ENCODE results near the gene MCTP1.

MCTP1 gene

DNA sequence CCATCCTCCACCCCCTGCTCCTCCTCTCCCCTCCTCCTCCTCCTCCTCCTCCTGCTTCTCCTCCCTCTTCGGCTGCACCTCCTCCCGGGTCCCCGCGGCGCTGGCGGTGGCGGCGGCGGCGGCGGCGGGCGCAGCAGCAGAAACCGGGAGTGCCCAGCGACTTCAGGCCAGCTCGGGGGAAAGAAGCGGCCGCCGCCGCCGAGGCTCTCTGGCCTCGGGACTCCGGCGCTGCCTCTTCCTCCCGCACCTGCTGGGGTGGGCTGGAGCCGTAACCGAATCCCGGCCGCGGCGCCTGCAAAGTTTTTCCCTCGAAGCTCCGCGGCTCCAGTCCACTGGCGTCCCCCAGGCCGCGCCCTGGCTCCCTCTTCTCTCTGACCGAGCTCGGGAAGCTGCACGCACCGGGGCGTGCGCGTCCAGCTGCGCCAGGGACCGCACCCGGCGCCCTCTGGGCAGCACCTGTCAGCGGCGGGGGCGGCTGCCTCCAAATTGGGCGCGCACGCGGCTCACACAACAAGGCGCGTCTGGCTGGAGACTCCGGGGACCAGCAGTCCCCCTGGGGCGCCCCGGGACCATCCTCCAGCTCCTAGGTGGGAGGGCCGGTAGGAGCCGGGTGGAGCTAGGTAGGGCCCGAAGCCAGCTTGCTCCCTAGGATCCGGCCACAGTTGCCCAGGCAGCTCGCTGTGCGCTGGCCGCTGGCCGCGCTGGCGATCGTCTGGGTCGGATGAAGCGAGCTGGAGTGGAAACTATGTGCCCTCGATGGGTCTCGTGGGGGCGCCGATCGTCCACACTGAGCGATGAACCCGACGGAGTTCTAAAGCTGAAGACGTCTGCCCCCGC lies at the start of gene MCTP1:
Gene MCTP1 (minus strand): TSS at position 523 of the 837 bp plus-strand sequence.
- peak; percentile 53 for DNase-seq

- DNase-seq = no peak
Observed at GRCh38 chr5:95332158-95332557, 47.3 kb upstream of the MCTP1 start.

DNA sequence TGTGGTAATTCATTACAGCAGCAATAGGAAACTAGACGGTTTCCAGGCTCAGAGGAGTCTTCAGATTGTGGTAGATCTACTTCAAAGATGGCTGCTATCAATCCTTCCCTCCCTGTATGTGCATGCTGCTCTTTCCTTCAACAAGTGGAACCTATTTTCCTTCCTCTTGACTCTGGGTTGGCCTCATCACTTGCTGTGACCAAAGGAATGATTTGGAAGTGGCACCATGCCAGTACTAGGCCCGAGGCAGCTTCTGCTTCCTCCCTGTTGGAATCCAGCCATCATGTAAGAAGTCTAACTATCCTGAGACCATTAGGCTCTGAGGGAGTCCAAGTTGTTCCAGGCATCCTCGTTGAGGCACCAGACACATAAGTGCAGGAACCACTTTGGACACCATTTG lies 46.5 kb upstream of the MCTP1 start:
- no peak for DNase-seq

- no peak for DNase-seq
Observed at GRCh38 chr5:95327211-95327610, 42.3 kb upstream of the MCTP1 start.

DNA sequence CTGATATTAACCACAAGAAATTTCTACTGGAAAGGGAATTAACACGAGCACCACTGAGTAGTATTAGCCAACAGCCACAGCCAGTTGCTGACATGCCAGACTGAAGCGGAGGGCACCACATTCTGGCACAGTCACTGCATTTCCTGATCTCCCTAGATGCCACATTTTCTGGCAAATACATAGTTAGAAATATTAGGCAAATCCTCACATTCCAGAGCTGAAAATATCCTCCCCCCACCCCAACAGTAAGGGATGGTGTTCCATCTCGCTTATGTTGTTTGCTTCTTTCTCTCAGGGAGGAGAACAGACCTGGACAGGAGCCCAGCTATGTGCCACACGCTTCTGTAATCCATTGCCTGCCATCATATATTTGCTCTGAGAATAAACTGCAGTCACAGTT lies 32.8 kb upstream of the MCTP1 start:
- DNase-seq = no peak

DNA sequence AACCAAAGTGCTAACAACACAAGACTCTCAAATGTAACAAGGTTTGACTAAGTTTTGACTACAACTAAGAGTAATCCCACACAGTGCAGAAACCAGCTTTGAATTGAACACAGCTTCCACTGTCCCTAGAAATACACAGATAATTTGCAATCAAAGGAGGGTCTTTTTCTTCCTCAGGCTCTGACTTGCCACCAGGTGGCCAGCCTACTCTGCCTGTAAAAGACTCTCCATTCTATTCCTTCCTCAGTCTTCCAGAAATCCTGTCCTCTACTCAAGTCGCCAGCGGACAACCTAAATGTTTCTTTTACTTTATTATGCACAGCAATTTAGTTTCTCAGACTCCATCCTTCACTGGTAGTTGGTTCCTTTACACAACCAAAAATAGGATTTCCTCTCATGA lies 32.2 kb upstream of the MCTP1 start:
- DNase-seq = peak; percentile 27

DNA sequence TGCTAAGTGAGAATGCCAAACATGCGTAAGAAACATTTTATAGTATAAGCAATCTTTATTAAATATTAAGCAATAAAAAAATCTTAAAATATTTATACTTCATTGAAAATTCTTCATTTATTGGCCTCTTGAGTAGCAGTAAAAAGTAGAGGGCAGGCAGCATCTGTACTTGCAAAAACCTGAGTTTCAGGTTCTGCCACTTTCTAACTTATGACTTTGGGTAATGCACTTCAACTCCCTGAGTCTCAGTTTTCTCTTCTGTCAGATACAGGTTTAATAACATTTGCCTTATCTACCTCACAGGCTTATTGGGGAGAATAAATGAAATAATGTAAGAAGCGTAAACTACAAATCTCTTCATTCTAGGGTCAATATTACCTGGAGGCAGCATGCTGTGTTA lies 19.8 kb upstream of the MCTP1 start:
- DNase-seq = no peak

DNA sequence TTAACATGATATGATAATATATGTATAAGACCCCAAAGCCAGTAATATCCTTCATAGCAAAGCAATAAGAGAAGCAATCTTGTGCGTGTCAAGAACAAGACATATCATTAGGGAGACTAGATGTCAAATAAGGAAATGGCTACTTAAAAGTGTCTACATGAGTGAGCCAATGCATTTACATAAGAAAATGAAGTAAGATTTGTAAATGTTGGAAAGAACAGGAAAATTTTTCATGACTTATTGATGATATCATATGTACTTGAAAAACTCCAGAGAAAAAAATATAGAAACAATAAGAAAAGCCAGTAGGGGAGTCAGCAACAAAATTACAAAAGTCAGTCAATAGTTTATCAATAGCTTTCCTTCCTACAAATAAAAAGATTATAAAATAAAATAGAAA lies 13.8 kb upstream of the MCTP1 start:
- no peak for DNase-seq

DNA sequence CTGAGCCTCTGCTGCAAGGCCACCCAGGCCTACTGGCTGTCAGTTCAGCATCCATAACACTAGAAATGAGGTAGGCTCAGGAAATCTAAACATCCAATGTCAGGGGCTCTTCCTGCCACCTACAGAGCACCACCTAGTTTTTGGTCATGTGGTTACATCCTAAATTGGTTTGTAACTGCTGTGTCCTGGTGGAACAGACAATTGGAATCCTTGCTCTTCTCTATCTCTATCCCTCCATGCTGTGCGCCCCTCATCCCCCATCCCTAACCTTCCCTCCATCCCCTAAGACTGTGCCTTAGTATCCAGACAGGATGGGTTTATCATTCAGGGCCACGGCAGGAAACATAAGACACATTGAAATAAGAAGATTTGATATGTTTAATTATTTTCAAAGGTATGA lies 11.4 kb upstream of the MCTP1 start:
- no peak for DNase-seq

DNA sequence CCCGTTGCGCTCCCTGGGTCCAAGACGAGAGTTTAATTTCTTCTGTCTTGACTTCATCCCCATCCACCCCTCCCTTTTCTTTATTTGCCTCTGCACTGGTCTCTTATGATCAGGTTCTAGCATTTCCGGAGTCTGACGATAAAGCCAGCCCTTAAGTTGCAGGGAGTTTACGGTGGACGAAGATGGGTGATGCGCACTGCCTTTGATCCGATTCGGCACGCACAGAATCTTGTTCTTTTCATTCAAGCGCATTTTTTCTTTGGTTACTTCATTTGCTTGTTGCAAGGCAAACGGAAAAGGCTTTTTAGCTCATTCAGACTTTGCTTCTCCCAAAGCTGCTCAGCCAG lies 488 bp upstream of the MCTP1 start:
- DNase-seq = no peak

DNA sequence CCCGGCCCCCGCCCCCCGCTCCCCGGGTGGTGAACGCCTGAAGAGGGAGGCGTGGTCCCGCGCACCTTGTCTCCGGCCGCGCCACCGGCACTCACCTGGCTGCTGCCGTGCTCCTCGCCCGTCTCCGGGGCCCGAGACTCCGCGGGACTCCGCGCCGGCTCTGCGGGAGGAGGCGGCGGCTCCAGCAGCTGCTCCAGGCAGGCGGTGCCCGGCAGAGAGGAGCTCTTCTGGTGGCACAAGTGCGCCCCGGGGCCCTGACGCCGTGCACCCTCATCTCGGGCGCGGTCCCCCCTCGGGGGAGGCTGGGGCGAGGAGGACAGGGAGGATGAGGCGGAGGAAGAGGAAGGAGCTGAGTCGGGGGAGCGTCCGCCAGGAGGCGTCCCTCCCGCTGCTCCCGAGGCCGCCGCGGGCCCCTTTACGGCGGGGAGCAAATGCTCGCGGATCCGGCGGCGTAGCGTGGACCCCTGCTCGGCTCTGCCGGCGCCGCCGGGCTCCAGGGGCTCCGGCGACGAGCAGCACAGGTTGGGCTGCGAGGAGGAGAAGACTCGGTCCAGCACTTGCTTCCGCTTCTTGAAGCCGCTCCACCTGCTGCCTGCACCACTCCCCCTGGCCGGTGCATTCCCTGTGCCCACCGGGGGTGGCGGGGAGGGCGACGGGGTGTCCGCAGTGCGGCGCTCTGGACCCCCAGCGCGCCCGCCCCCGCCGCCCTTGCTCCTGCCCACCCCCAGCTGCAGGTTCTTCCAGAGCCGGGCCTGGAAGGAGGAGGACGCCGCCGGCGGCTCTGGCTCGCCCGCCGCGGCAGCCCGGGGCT lies 928 bp downstream of the MCTP1 start:
- peak; percentile 59 for DNase-seq

- DNase-seq = peak; percentile 31
Observed at GRCh38 chr5:95283022-95283615, 1.8 kb downstream of the MCTP1 start.

- DNase-seq = no peak
Observed at GRCh38 chr5:95281226-95281625, 3.7 kb downstream of the MCTP1 start.

- DNase-seq = peak; percentile 7
Observed at GRCh38 chr5:95280401-95281095, 4.3 kb downstream of the MCTP1 start.

GRCh38 chr5:95274011-95274410 lies 10.9 kb downstream of the MCTP1 start:
- DNase-seq = no peak

DNA sequence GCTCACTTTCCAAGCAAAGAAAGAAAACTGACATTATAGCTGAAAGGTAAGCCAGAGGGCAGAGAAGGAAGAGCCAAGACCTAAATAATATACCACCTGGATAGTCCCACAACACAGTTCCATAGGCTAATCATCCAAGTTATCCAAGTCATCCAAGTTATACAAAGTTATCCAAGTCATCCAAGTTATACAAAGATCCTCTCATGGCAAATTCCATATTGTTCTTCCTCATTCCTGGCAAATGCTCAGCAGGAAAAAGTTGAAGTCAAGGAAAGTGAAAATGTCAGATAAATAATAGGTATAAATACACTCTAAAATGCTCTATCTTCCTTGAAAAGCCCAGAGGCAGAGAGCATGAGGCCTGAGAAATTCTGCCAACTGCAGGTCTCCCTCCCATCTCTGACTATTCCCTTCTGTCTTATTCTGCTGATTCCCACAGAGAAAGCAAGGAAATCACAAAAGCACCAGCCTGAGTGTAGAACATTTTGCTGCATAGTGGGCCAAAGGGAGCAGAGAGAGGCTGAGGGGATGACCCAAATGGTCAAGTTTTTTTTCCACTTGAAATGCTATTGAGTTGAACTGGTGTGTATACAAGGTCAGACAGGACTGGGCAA lies 12.5 kb downstream of the MCTP1 start:
- DNase-seq = no peak

DNA sequence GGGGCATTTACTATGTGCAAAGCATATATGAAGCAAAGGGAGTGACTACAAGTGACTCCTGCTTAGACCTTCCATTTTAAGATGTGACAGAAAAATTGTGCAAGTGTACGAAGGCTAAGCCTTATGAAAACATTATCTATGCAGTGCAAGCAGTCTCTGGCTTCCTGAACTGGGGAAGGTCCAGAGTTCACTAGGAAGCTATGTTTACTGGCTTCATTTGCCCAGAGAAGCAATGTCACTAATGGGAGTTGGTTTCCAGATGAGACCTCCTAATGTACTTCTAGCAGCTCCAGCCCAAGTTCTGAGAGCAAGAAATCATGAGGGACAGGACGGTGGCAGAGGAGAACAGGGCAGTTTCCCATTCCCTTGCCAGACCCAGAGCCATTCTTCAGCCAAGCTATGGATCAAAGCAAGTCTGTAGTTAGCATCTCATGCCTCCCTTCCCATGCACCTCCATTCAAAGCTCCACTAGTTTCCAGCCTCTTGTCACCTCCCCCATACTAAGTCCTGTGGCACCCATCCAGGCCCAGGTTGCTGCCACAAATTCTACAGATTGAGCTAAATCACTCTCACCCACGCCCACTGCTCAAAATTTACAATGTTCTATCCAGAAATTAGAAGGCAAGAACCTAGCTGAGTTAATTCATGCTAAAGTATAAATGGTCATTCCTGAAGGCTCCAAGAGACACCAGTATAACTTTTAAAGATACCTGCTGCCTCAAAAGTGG lies 21.8 kb downstream of the MCTP1 start:
- DNase-seq = no peak

GRCh38 chr5:95261437-95262175 lies 23.3 kb downstream of the MCTP1 start:
- DNase-seq = peak; percentile 14

GRCh38 chr5:95256991-95257390 lies 27.9 kb downstream of the MCTP1 start:
- DNase-seq = no peak

GRCh38 chr5:95256446-95256845 lies 28.4 kb downstream of the MCTP1 start:
- no peak for DNase-seq

- no peak for DNase-seq
Observed at GRCh38 chr5:95252801-95253200, 32.1 kb downstream of the MCTP1 start.

All from NCI-H82 (cell line).